ENCODE data around the gene NUDT14.
A peak's percentile ranks its signal among the peaks of the same experiment; 100 is the strongest.

Gene NUDT14

DNA sequence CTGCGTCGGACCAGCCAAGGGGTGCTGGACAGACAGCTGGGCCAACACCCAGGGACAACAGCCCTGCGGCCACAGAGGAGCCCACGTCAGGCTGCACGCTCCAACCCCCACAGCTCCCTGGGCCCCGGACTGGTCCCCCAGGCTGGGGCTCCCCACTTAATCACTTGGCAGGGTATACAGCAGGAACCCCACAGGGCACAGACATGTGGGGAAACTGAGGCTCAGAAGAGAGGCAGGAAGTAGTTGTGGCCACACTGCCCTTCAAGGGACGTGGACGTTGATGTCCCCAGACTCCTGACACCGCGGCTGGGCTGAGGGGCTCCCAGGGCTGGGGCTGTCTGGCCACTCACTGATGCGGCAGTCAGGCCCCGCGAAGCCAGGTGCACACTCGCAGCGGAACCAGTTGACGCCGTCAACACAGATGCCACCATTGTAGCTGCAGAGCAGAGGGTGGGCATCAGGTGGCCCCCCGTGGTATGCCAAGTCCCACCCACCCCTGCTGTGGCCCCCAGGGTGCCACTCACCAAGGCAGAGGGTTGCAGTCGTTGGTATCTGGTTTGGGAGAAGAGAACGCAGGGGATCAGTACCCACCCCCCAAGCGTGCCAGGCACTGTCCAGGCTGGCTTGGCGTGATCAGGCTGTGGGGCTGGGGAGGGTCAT is 34.0 kb downstream of the NUDT14 start:
- Histone ChIP-seq H3K36me3 (ENCODE audit: control insufficient read depth, insufficient read depth, low read length) (no peaks in the 10 kb centered on the region), H3K27me3 (replicated peaks; ENCODE audit: control insufficient read depth, insufficient read depth, low read length) (no peaks in the 10 kb centered on the region), H3K4me3 (replicated peaks; ENCODE audit: low read depth, low read length) (no peak overlapping the region)
- no peak for DNase-seq (ENCODE audit: extremely low read depth, insufficient read length)
- TF ChIP-seq CTCF (IDR thresholded peaks at IDR 0.05; ENCODE audit: insufficient read depth, low read length, poor library complexity, severe bottlenecking): no peak

GRCh38 chr14:105146181-105146975 is 34.7 kb downstream of the NUDT14 start:
- Histone ChIP-seq H3K27me3 (replicated peaks; ENCODE audit: control insufficient read depth, insufficient read depth, low read length) (no peaks in the 10 kb centered on the region), H3K4me3 (replicated peaks; ENCODE audit: low read depth, low read length) (no peak overlapping the region), H3K36me3 (ENCODE audit: control insufficient read depth, insufficient read depth, low read length) (no peaks in the 10 kb centered on the region)
- no peak for TF ChIP-seq CTCF (IDR thresholded peaks at IDR 0.05; ENCODE audit: insufficient read depth, low read length, poor library complexity, severe bottlenecking)
- peak; percentile 4 for DNase-seq (ENCODE audit: extremely low read depth, insufficient read length)

DNA sequence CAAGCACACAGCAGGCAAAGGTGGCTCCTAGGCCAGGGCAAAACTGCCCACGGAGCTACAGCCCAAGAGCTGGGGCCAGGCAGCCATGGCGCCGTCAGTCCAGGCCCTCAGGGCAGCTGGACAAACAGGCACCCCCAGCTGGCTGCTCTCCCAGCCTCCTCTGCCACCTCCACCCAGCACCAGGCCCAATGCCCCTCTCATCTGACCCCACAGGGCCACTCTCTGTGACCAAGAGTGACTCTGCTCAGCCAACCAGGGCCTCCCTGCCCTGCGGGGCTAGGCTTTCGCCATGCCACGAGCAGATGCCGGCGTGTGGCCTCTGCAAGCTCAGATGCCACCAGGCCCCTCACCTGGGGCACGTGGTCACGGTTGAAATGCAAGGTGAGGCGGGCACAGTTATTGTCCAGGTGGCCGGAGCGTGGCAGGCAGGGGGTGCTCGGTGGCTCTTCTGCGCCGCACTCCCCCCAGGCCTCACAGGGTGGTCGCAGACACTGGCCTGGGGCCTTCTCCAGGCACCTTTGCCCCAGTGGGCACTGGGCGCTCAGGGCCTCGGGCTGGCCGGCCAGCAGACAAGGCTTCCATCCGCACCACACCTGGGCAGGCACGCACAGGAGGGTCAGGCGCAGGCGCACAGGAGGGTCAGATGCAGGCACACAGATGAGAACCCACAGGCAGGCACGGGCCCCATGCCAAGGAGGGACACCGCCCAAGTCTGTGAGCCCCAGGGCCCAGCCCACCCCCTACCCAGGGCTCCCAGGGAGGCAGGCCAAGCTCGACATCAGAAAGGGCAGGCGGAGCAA is 35.5 kb downstream of the NUDT14 start:
- no peaks in the 10 kb centered on the region for H3K36me3 ChIP-seq (ENCODE audit: control insufficient read depth, insufficient read depth, low read length)
- no peaks in the 10 kb centered on the region for H3K27me3 ChIP-seq (replicated peaks; ENCODE audit: control insufficient read depth, insufficient read depth, low read length)
- DNase-seq (ENCODE audit: extremely low read depth, insufficient read length): no peak
- TF ChIP-seq CTCF (IDR thresholded peaks at IDR 0.05; ENCODE audit: insufficient read depth, low read length, poor library complexity, severe bottlenecking): no peak
- H3K4me3 ChIP-seq (replicated peaks; ENCODE audit: low read depth, low read length): no peak overlapping the region

- Histone ChIP-seq H3K4me3 (replicated peaks; ENCODE audit: low read depth, low read length) (no peak overlapping the region), H3K27me3 (replicated peaks; ENCODE audit: control insufficient read depth, insufficient read depth, low read length) (no peaks in the 10 kb centered on the region), H3K36me3 (ENCODE audit: control insufficient read depth, insufficient read depth, low read length) (no peaks in the 10 kb centered on the region)
- peak; percentile 24 for TF ChIP-seq CTCF (IDR thresholded peaks at IDR 0.05; ENCODE audit: insufficient read depth, low read length, poor library complexity, severe bottlenecking)
- no peak for DNase-seq (ENCODE audit: extremely low read depth, insufficient read length)
These were observed 36.3 kb downstream of the NUDT14 start for GRCh38 chr14:105144666-105145380.

- TF ChIP-seq CTCF (IDR thresholded peaks at IDR 0.05; ENCODE audit: insufficient read depth, low read length, poor library complexity, severe bottlenecking): no peak
- no peaks in the 10 kb centered on the region for H3K27me3 ChIP-seq (replicated peaks; ENCODE audit: control insufficient read depth, insufficient read depth, low read length)
- peak; percentile 4 for DNase-seq (ENCODE audit: extremely low read depth, insufficient read length)
- no peaks in the 10 kb centered on the region for H3K36me3 ChIP-seq (ENCODE audit: control insufficient read depth, insufficient read depth, low read length)
- no peak overlapping the region for H3K4me3 ChIP-seq (replicated peaks; ENCODE audit: low read depth, low read length)
These were observed 37.0 kb downstream of the NUDT14 start for GRCh38 chr14:105144026-105144665.

All from GM06990 (cell line).